Measurements from ENCODE around the gene KIF1A.

DNA sequence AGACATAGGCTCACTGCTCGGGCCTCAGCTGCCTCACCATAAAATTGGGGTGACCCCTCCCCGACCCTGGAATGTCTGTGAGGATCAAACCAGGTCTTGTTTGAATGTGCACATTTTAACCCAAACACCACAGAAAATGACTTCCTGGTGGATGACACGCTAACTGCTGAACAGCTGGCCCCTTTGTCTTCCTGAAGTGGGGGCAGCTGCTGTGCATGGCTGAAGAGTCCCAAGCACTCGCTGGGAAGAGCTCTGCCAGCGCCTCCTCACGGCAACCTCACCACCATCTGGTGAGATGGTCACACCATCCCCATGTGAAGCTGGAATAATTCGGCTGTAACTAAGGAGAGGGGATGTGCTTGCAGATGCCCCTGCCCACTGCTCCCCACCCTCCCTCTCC is 94.3 kb downstream of the KIF1A start:
- TF ChIP-seq, protein P1, sequence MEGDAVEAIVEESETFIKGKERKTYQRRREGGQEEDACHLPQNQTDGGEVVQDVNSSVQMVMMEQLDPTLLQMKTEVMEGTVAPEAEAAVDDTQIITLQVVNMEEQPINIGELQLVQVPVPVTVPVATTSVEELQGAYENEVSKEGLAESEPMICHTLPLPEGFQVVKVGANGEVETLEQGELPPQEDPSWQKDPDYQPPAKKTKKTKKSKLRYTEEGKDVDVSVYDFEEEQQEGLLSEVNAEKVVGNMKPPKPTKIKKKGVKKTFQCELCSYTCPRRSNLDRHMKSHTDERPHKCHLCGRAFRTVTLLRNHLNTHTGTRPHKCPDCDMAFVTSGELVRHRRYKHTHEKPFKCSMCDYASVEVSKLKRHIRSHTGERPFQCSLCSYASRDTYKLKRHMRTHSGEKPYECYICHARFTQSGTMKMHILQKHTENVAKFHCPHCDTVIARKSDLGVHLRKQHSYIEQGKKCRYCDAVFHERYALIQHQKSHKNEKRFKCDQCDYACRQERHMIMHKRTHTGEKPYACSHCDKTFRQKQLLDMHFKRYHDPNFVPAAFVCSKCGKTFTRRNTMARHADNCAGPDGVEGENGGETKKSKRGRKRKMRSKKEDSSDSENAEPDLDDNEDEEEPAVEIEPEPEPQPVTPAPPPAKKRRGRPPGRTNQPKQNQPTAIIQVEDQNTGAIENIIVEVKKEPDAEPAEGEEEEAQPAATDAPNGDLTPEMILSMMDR (IDR thresholded peaks at IDR 0.05): no peak
- TF ChIP-seq POLR2A (IDR thresholded peaks at IDR 0.05): no peak
